GM12878 (cell line): Measurements from ENCODE around the gene MAPKAPK3. TPM values are rescaled to one million over a fixed set of nuclear protein-coding genes. Genes with fewer than 3 reads are reported as not detected.

Experiments used
- ATAC-seq: fragments of 200-7000 bp; cut with Tn5 transposase; 3 replicates; pipeline ENCODE4 v1.9.1; 2020; ENCODE audit warnings: mild to moderate bottlenecking, moderate library complexity
- BruUV-seq: library from RNA; stranded (reverse); fragments of 400-500 nt; replicated peaks from 2 replicates; lab custom pipeline; 2021; lab: Mats Ljungman, UMichigan
- CTCF ChIA-PET: fragments of 300-600 bp; sonication (Branson Sonifier 250); formaldehyde crosslinking; extraction: SDS; loops from one replicate; lab custom pipeline; 2021; ENCODE audit warnings: inconsistent platforms; lab: Yijun Ruan, JAX
- POLR2A ChIA-PET: fragments of 350-600 bp; formaldehyde crosslinking; extraction: SDS; loops from one replicate; lab custom pipeline; 2021; ENCODE audit warnings: inconsistent platforms; lab: Charles Lee
- RAD21 ChIA-PET: fragments of 300-600 bp; sonication (Branson Sonifier 250); formaldehyde crosslinking; loops from one replicate; lab custom pipeline; 2023; ENCODE audit warnings: antibody characterized with exemption; ENCODE audit not compliant: unreplicated experiment; lab: Charles Lee
- SMC1A ChIA-PET: fragments of 300-600 bp; sonication (Branson Sonifier 250); formaldehyde crosslinking; loops from one replicate; lab custom pipeline; 2023; ENCODE audit not compliant: unreplicated experiment, uncharacterized antibody; lab: Charles Lee
- DNase-seq: peaks from one replicate; pipeline ENCODE4 v3.0.0-alpha.2; 2011; ENCODE audit warnings: low read depth, low spot score
- FAIRE-seq: peaks from 3 replicates; lab custom pipeline; 2011; peaks lifted over from hg19 to GRCh38; lab: Jason Lieb, UNC
- H2AFZ ChIP-seq: 2 replicates; pipeline ENCODE4 v1.6.0; 2011; ENCODE audit warnings: low read depth, low read length, control low read depth; ENCODE audit not compliant: control insufficient read depth
- H3K27ac ChIP-seq: 2 replicates; pipeline ENCODE4 v1.5.1; 2011; ENCODE audit warnings: control low read depth; ENCODE audit not compliant: control insufficient read depth, insufficient read depth
- H3K27me3 ChIP-seq, 2 experiments: replicated peaks in 1 of 2; 2 replicates each; pipeline versions ENCODE4 v1.6.0 to v1.6.1; 2011; ENCODE audit warnings: low read length in 1 of 2; ENCODE audit not compliant: control insufficient read depth in 2 of 2, insufficient read depth in 2 of 2
- H3K36me3 ChIP-seq, 2 experiments: 2 replicates each; pipeline ENCODE4 v1.5.1; 2011; ENCODE audit warnings: low read length in 1 of 2; ENCODE audit not compliant: control insufficient read depth in 2 of 2, insufficient read depth in 2 of 2
- H3K4me1 ChIP-seq: 2 replicates; pipeline ENCODE4 v1.6.1; 2011; ENCODE audit warnings: mild to moderate bottlenecking, low read length, moderate library complexity, mixed read lengths; ENCODE audit not compliant: control insufficient read depth, insufficient read depth
- H3K4me2 ChIP-seq: 2 replicates; pipeline ENCODE4 v1.6.0; 2011; ENCODE audit warnings: control low read depth; ENCODE audit not compliant: control insufficient read depth, insufficient read depth
- H3K4me3 ChIP-seq: fragments of 200-600 bp; sonication (generic); 2 replicates; pipeline ENCODE4 v1.5.1; 2016
- H3K79me2 ChIP-seq: 2 replicates; pipeline ENCODE4 v1.6.0; 2011; ENCODE audit warnings: low read length; ENCODE audit not compliant: control insufficient read depth, insufficient read depth
- H3K9ac ChIP-seq: 2 replicates; pipeline ENCODE4 v1.8.0; 2011; ENCODE audit warnings: low read length, control low read depth, mixed read lengths; ENCODE audit not compliant: control insufficient read depth, insufficient read depth
- H3K9me3 ChIP-seq: replicated peaks from 3 replicates; pipeline ENCODE4 v1.5.1; 2011; ENCODE audit warnings: mild to moderate bottlenecking, low read length; ENCODE audit not compliant: control insufficient read depth, insufficient read depth
- H4K20me1 ChIP-seq: 2 replicates; pipeline ENCODE4 v1.6.0; 2011; ENCODE audit not compliant: control insufficient read depth, insufficient read depth
- ASH2L ChIP-seq: fragments of 300-600, 200-600 bp; sonication (generic); IDR thresholded peaks from 2 replicates; pipeline ENCODE4 v1.6.1; 2017; ENCODE audit warnings: low read depth, mild to moderate bottlenecking, borderline replicate concordance
- IRF4 ChIP-seq: IDR thresholded peaks from 2 replicates; pipeline ENCODE4 v1.6.1; 2011; ENCODE audit warnings: low read depth, low read length
- IRF5 ChIP-seq: fragments of 450-650 bp; IDR thresholded peaks from 2 replicates; pipeline ENCODE4 v1.6.1; 2017; ENCODE audit warnings: borderline replicate concordance
- JUNB ChIP-seq: IDR thresholded peaks from 2 replicates; pipeline ENCODE4 v1.6.1; 2016; ENCODE audit warnings: antibody characterized with exemption, mild to moderate bottlenecking
- JUND ChIP-seq: IDR thresholded peaks from 2 replicates; pipeline ENCODE4 v1.6.1; 2012; ENCODE audit warnings: low read depth, mild to moderate bottlenecking, low read length, improper control_type of control experiment, moderate library complexity
- KLF5 ChIP-seq: fragments of 450-650 bp; IDR thresholded peaks from 2 replicates; pipeline ENCODE4 v1.6.1; 2014; ENCODE audit warnings: mild to moderate bottlenecking; ENCODE audit not compliant: partially characterized antibody
- MLLT1 ChIP-seq: fragments of 450-650 bp; IDR thresholded peaks from 2 replicates; pipeline ENCODE4 v1.6.1; 2016; ENCODE audit warnings: mild to moderate bottlenecking
- MTA2 ChIP-seq: fragments of 450-650 bp; IDR thresholded peaks from 2 replicates; pipeline ENCODE4 v1.6.1; 2016; ENCODE audit warnings: low read depth, mild to moderate bottlenecking, moderate library complexity
- MXI1 ChIP-seq: fragments of 150-350 bp; IDR thresholded peaks from 2 replicates; pipeline ENCODE4 v1.6.1; 2011; ENCODE audit warnings: low read depth, mild to moderate bottlenecking, inconsistent platforms, low read length, improper control_type of control experiment
- MYB ChIP-seq: fragments of 150-350 bp; IDR thresholded peaks from 2 replicates; pipeline ENCODE4 v1.6.1; 2014; ENCODE audit warnings: mild to moderate bottlenecking, low read depth, low read length, borderline replicate concordance
- PAX5 ChIP-seq: IDR thresholded peaks from 2 replicates; pipeline ENCODE4 v1.6.1; 2011; ENCODE audit warnings: low read depth, low read length, borderline replicate concordance
- SMAD5 ChIP-seq: IDR thresholded peaks from 2 replicates; pipeline ENCODE4 v1.6.1; 2016; ENCODE audit warnings: antibody characterized with exemption, low read depth
- SREBF2 ChIP-seq: IDR thresholded peaks from 2 replicates; pipeline ENCODE4 v1.6.1; 2012; ENCODE audit warnings: mild to moderate bottlenecking, low read length
- TBL1XR1 ChIP-seq: IDR thresholded peaks from 2 replicates; pipeline ENCODE4 v1.6.1; 2012; ENCODE audit warnings: low read depth, low read length, improper control_type of control experiment
- WGBS: methylation state at CpG from one replicate; pipeline ENCODE4 v1.1.6; 2016; ENCODE audit warnings: low lambda C conversion rate; ENCODE audit not compliant: insufficient replicate concordance, insufficient coverage; ENCODE audit errors: missing lambda C conversion rate; 5-methylcytosine and 5-hydroxymethylcytosine counted together
- in situ Hi-C: fragments of 300-500 bp; cut with MboI; formaldehyde crosslinking; loops from 9 replicates; pipeline ENCODE4 v1.14.3; 2018; ENCODE audit warnings: mixed read lengths
- intact Hi-C: fragments of 100-400 bp; cut with micrococcal nuclease; formaldehyde crosslinking; loops from one replicate; pipeline ENCODE4 v1.14.2; 2022; ENCODE audit not compliant: unreplicated experiment
- polyA plus RNA-seq, 11 experiments: library from polyadenylated mRNA; depleted of rRNA in 4 of 11; unstranded in 6 of 11; stranded (reverse) in 5 of 11; fragments of >200 nt; fragmentation: Nextera tagmentation in 4 of 11; fragmentation: Illumina TruSeq in 1 of 11; extraction: Ambion mirVana in 4 of 11; extraction: Trizol in 1 of 11; gene quantifications; 1 replicate in 1 of 11; 2 replicates in 10 of 11; pipeline versions ENCODE4 v1.2.1 to v1.2.3, GENCODE V29; 2011 to 2016; ENCODE audit warnings: inconsistent platforms in 2 of 11, missing spikeins in 2 of 11, low read depth in 1 of 11
- total RNA-seq, 4 experiments: library from RNA; depleted of rRNA in 3 of 4; stranded (reverse); fragments of >200 nt in 3 of 4; fragmentation: Illumina TruSeq in 1 of 4; extraction: Trizol in 1 of 4; gene quantifications; 2 replicates each; pipeline versions ENCODE4 v1.2.1 to v1.2.3, GENCODE V29; 2013 to 2021

The MAPKAPK3 gene
- total and polyA plus RNA-seq, 10 of the 15 experiments (the other 5 are each of a cell fraction or from before 2014, with no cell fraction given): 7.9 to 66.0 (median 39.0) TPM

- ChIA-PET RAD21 (no interaction called here), SMC1A (no interaction called here), CTCF (interaction anchor here (10.8 kb wide), 1 partner anchor 40 kb away, joined by 250 read pairs; the partner anchor contains the start of gene MAPKAPK3), POLR2A (no interaction called here)
- in situ Hi-C loops (no loop called here), intact Hi-C loops (no loop called here)
- H3K36me3 ChIP-seq: no peaks in the 10 kb centered on the region
- no peak overlapping the region for H2AFZ ChIP-seq
- H3K9me3 ChIP-seq: no peaks in the 10 kb centered on the region
- ATAC-seq (no peak), FAIRE-seq (no peak), DNase-seq (no peak)
- no peaks in the 10 kb centered on the region for H3K4me1 ChIP-seq
- H3K4me3 ChIP-seq: no peak overlapping the region
- TF ChIP-seq MLLT1 (no peak), ASH2L (no peak), TBL1XR1 (no peak), MXI1 (no peak), SMAD5 (no peak), SREBF2 (no peak), IRF5 (no peak), JUND (no peak), JUNB (no peak), IRF4 (no peak), MYB (no peak), MTA2 (no peak), KLF5 (no peak), PAX5 (no peak)
- H3K9ac ChIP-seq: no peak overlapping the region
- no peaks in the 10 kb centered on the region for H3K79me2 ChIP-seq
- H4K20me1 ChIP-seq: no peaks in the 10 kb centered on the region
- H3K27me3 ChIP-seq: no peaks in the 10 kb centered on the region; a peak in 3 of 4 replicates
- H3K4me2 ChIP-seq: no peak overlapping the region
- H3K27ac ChIP-seq: no peak overlapping the region
- WGBS: 17% methylated on average over 3 of the region's 3 CpGs
- BruUV-seq: no TSS peak
Observed at GRCh38 chr3:50658831-50659230, 41.9 kb downstream of the MAPKAPK3 start.
